Endothelial cell of umbilical vein (primary cell): ENCODE results near the gene SNAPC4. TPM values are rescaled to one million over a fixed set of nuclear protein-coding genes. Genes with fewer than 3 reads are reported as not detected.

Experiments
- BruUV-seq: library from RNA; stranded (reverse); fragments of 400-500 nt; replicated peaks from 2 replicates; lab custom pipeline; 2021; lab: Mats Ljungman, UMichigan
- CTCF ChIA-PET: fragments of 300-600, 350-600 bp; sonication (Branson Sonifier 250); formaldehyde crosslinking; loops from one replicate; lab custom pipeline; 2021; ENCODE audit warnings: antibody characterized with exemption, inconsistent platforms; lab: Charles Lee
- POLR2A ChIA-PET: fragments of 300-600, 350-600 bp; sonication (Branson Sonifier 250); formaldehyde crosslinking; loops from one replicate; lab custom pipeline; 2021; ENCODE audit warnings: antibody characterized with exemption, inconsistent platforms; lab: Charles Lee
- DNase-seq: peaks from one replicate; pipeline ENCODE4 v3.0.0-alpha.2; 2011; ENCODE audit warnings: low read depth, low spot score
- FAIRE-seq: peaks from 2 replicates; lab custom pipeline; 2011; peaks lifted over from hg19 to GRCh38; lab: Jason Lieb, UNC
- H2AFZ ChIP-seq: 2 replicates; pipeline ENCODE4 v1.6.0; 2012; ENCODE audit warnings: low read depth, low read length, control low read depth, inconsistent platforms
- H3K27ac ChIP-seq: 2 replicates; pipeline ENCODE4 v1.5.1; 2011; ENCODE audit warnings: low read depth, mild to moderate bottlenecking, control low read depth, low read length, moderate library complexity; ENCODE audit not compliant: insufficient read depth
- H3K27me3 ChIP-seq, 2 experiments: 2 replicates each; pipeline versions ENCODE4 v1.6.0 to v1.6.1; 2011; ENCODE audit warnings: low read length in 2 of 2, mixed read lengths in 1 of 2; ENCODE audit not compliant: control insufficient read depth in 2 of 2, insufficient read depth in 2 of 2
- H3K36me3 ChIP-seq, 2 experiments: 2 replicates in 1 of 2; 3 replicates in 1 of 2; pipeline ENCODE4 v1.5.1; 2011; ENCODE audit warnings: low read length in 2 of 2, mild to moderate bottlenecking in 1 of 2, moderate library complexity in 1 of 2; ENCODE audit not compliant: control insufficient read depth in 2 of 2, insufficient read depth in 2 of 2; ENCODE audit errors: extremely low read depth in 1 of 2
- H3K4me1 ChIP-seq: 3 replicates; pipeline ENCODE4 v1.5.1; 2011; ENCODE audit warnings: mild to moderate bottlenecking, low read length; ENCODE audit not compliant: control insufficient read depth, insufficient read depth; ENCODE audit errors: extremely low read depth
- H3K4me2 ChIP-seq: 2 replicates; pipeline ENCODE4 v1.6.1; 2011; ENCODE audit warnings: low read length, control low read depth, mixed read lengths; ENCODE audit not compliant: insufficient read depth
- H3K4me3 ChIP-seq, 3 experiments: fragments of 200-600 bp in 1 of 3; sonication (generic), shearing (Covaris generic) in 1 of 3; replicated peaks in 1 of 3; 2 replicates each; pipeline ENCODE4 v1.5.1; 2011 to 2016; ENCODE audit warnings: control low read depth in 3 of 3, low read length in 3 of 3, mild to moderate bottlenecking in 2 of 3, inconsistent platforms in 1 of 3, low read depth in 1 of 3, moderate library complexity in 1 of 3; ENCODE audit not compliant: insufficient read depth in 1 of 3
- H3K79me2 ChIP-seq: 2 replicates; pipeline ENCODE4 v1.6.0; 2012; ENCODE audit warnings: low read length, inconsistent platforms; ENCODE audit not compliant: control insufficient read depth, insufficient read depth
- H3K9ac ChIP-seq: replicated peaks from 2 replicates; pipeline ENCODE3; 2011; ENCODE audit warnings: low read length, control low read depth; ENCODE audit not compliant: insufficient read depth; ENCODE audit errors: extremely low read depth
- H3K9me1 ChIP-seq: replicated peaks from 3 replicates; pipeline ENCODE4 v1.6.0; 2011; ENCODE audit warnings: mild to moderate bottlenecking, low read length; ENCODE audit not compliant: control insufficient read depth, insufficient read depth; ENCODE audit errors: extremely low read depth
- H3K9me3 ChIP-seq: replicated peaks from 2 replicates; pipeline ENCODE4 v1.5.1; 2012; ENCODE audit warnings: low read length, inconsistent platforms; ENCODE audit not compliant: control insufficient read depth, insufficient read depth
- H4K20me1 ChIP-seq: replicated peaks from 2 replicates; pipeline ENCODE3; 2011; ENCODE audit warnings: mild to moderate bottlenecking, low read length; ENCODE audit not compliant: control insufficient read depth, insufficient read depth; ENCODE audit errors: extremely low read depth
- CTCF ChIP-seq, 2 donors: IDR thresholded peaks; 1 replicate in 1 of 2; 2 replicates in 1 of 2; pipeline ENCODE4 v1.5.1; 2011; ENCODE audit warnings: low read length in 2 of 2, mild to moderate bottlenecking in 2 of 2, moderate library complexity in 2 of 2, control low read depth in 1 of 2, inconsistent platforms in 1 of 2, low read depth in 1 of 2; ENCODE audit not compliant: insufficient read depth in 1 of 2; ENCODE audit errors: extremely low read depth in 1 of 2
- EZH2 ChIP-seq: IDR thresholded peaks from 2 replicates; pipeline ENCODE4 v1.6.1; 2012; ENCODE audit warnings: borderline replicate concordance, low read depth, mild to moderate bottlenecking, moderate library complexity, low read length, inconsistent platforms; ENCODE audit not compliant: severe bottlenecking
- FOS ChIP-seq: IDR thresholded peaks from 2 replicates; pipeline ENCODE4 v1.6.1; 2011; ENCODE audit warnings: mild to moderate bottlenecking, low read length, moderate library complexity, borderline replicate concordance; ENCODE audit not compliant: insufficient read depth
- GATA2 ChIP-seq: IDR thresholded peaks from 2 replicates; pipeline ENCODE4 v1.7.0; 2011; ENCODE audit warnings: low read depth, mild to moderate bottlenecking, moderate library complexity, mixed read lengths, low read length; ENCODE audit not compliant: insufficient read length, insufficient read depth
- JUN ChIP-seq: IDR thresholded peaks from 2 replicates; pipeline ENCODE4 v1.6.1; 2011; ENCODE audit warnings: borderline replicate concordance, low read depth; ENCODE audit not compliant: insufficient read length, insufficient read depth
- MAX ChIP-seq: IDR thresholded peaks from 2 replicates; pipeline ENCODE4 v1.6.1; 2011; ENCODE audit not compliant: insufficient read depth, insufficient read length
- MYC ChIP-seq: IDR thresholded peaks from one replicate; pipeline ENCODE4 v1.6.1; 2011; ENCODE audit warnings: mild to moderate bottlenecking, low read depth, low read length
- POLR2A ChIP-seq: IDR thresholded peaks from 2 replicates; pipeline ENCODE4 v1.6.1; 2012; ENCODE audit warnings: low read depth, mild to moderate bottlenecking, control low read depth, low read length
- POLR2AphosphoS5 ChIP-seq: IDR thresholded peaks from 2 replicates; pipeline ENCODE4 v1.6.1; 2012; ENCODE audit warnings: low read depth, mild to moderate bottlenecking, control low read depth, low read length, moderate library complexity; ENCODE audit not compliant: insufficient read depth
- dilution Hi-C: fragments of 300-500 bp; cut with MboI; formaldehyde crosslinking; loops from one replicate; pipeline ENCODE4 v1.15.0; 2019; ENCODE audit warnings: low sequenced_read_pairs; ENCODE audit not compliant: extremely low pct_ligation_motif_present
- intact Hi-C: fragments of 100-400 bp; cut with micrococcal nuclease; formaldehyde crosslinking; loops from one replicate; pipeline ENCODE4 v1.10.0; 2022
- polyA plus RNA-seq, 4 experiments: library from polyadenylated mRNA; depleted of rRNA in 3 of 4; stranded (reverse) in 3 of 4; unstranded in 1 of 4; fragments of >200 nt; gene quantifications; 2 replicates each; pipeline versions ENCODE4 v1.2.1 to v1.2.3, GENCODE V29; 2011 to 2012; ENCODE audit warnings: missing spikeins in 1 of 4
- total RNA-seq: library from RNA; stranded (reverse); gene quantifications from 2 replicates; pipeline ENCODE4 v1.2.3, GENCODE V29; 2021

SNAPC4 gene
- total and polyA plus RNA-seq, 2 donors (not counting 3 experiments of a cell fraction or from before 2014, with no cell fraction given) = 6.7 to 17.5 TPM

GRCh38 chr9:136353088-136353487, 46.9 kb downstream of the SNAPC4 start:
- TF ChIP-seq JUN (no peak), MYC (no peak), FOS (no peak), MAX (no peak), EZH2 (no peak), GATA2 (no peak)
- DNase-seq = no peak
- Histone ChIP-seq H3K9me3 (no peaks in the 10 kb centered on the region), H3K27ac (no peak overlapping the region), H3K36me3 (peaks cover 0 to 5% of the 10 kb centered on the region in 2 experiments), H3K4me2 (no peak overlapping the region), H4K20me1 (no peaks in the 10 kb centered on the region), H3K4me1 (no peaks in the 10 kb centered on the region), H3K4me3 (no peak overlapping the region), H3K9ac (no peak overlapping the region), H2AFZ (no peak overlapping the region), H3K79me2 (no peaks in the 10 kb centered on the region), H3K27me3 (no peaks in the 10 kb centered on the region), H3K9me1 (no peaks in the 10 kb centered on the region)
- intact Hi-C loops = no loop called here
- no TSS peak for BruUV-seq
- ChIA-PET POLR2A (no interaction called here), CTCF (no interaction called here)
- dilution Hi-C loops = no loop called here
- no peak for FAIRE-seq

GRCh38 chr9:136352682-136353081, 47.3 kb downstream of the SNAPC4 start:
- H3K79me2 ChIP-seq = no peaks in the 10 kb centered on the region
- dilution Hi-C loops (no loop called here), intact Hi-C loops (no loop called here)
- BruUV-seq = no TSS peak
- no peak overlapping the region for H3K4me3 ChIP-seq
- POLR2A ChIA-PET = no interaction called here
- CTCF ChIA-PET = no interaction called here
- H3K27ac ChIP-seq = no peak overlapping the region
- no peaks in the 10 kb centered on the region for H3K9me1 ChIP-seq
- H4K20me1 ChIP-seq = no peaks in the 10 kb centered on the region
- TF ChIP-seq FOS = no peak
- TF ChIP-seq MYC = no peak
- TF ChIP-seq POLR2A = no peak
- TF ChIP-seq GATA2 = no peak
- TF ChIP-seq EZH2 = no peak
- TF ChIP-seq MAX = no peak
- TF ChIP-seq POLR2AphosphoS5 = no peak
- TF ChIP-seq CTCF (IDR thresholded peaks at IDR 0.05; ENCODE audit: extremely low read depth in 1 of 2, insufficient read depth in 1 of 2, low read depth in 1 of 2, low read length in 2 of 2) = no peak
- TF ChIP-seq JUN = no peak
- DNase-seq = no peak
- no peaks in the 10 kb centered on the region for H3K27me3 ChIP-seq
- FAIRE-seq = no peak
- no peak overlapping the region for H3K4me2 ChIP-seq
- no peak overlapping the region for H2AFZ ChIP-seq
- no peak overlapping the region for H3K9ac ChIP-seq
- no peaks in the 10 kb centered on the region for H3K9me3 ChIP-seq
- peaks cover 0 to 5% of the 10 kb centered on the region in 2 experiments for H3K36me3 ChIP-seq
- H3K4me1 ChIP-seq = no peaks in the 10 kb centered on the region
